Measurements from ENCODE around the gene ADGRV1.

DNA sequence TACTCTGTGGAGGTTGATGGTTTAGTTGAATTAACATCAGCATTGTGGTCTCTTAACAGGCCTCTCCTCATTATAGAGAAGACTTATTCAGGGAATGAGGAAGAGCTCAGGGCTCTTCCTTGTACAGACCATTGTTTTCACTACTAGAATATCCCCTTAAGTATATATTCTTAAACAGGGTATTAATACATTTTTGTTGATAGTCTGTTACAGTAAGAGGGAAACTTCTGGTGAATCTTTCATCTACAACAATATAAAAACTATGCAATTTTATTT is 330.7 kb downstream of the ADGRV1 start:
- TF ChIP-seq, protein P1, sequence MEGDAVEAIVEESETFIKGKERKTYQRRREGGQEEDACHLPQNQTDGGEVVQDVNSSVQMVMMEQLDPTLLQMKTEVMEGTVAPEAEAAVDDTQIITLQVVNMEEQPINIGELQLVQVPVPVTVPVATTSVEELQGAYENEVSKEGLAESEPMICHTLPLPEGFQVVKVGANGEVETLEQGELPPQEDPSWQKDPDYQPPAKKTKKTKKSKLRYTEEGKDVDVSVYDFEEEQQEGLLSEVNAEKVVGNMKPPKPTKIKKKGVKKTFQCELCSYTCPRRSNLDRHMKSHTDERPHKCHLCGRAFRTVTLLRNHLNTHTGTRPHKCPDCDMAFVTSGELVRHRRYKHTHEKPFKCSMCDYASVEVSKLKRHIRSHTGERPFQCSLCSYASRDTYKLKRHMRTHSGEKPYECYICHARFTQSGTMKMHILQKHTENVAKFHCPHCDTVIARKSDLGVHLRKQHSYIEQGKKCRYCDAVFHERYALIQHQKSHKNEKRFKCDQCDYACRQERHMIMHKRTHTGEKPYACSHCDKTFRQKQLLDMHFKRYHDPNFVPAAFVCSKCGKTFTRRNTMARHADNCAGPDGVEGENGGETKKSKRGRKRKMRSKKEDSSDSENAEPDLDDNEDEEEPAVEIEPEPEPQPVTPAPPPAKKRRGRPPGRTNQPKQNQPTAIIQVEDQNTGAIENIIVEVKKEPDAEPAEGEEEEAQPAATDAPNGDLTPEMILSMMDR (conservative IDR thresholded peaks at IDR 0.05; ENCODE audit: low read depth, low read length), result no peak
- no peak for TF ChIP-seq EZH2 (IDR thresholded peaks at IDR 0.05; ENCODE audit: borderline replicate concordance, low read depth, low read length, poor library complexity, severe bottlenecking)

Measured in A673 (cell line).